HepG2 (cell line): Measurements from ENCODE around the gene CHID1.

Experiments used
- CREB1 ChIP-seq, 2 experiments: fragments of 450-650 bp in 1 of 2; IDR thresholded peaks; 2 replicates each; pipeline ENCODE4 v1.6.1; 2016 to 2017; ENCODE audit warnings: control low read depth in 1 of 2, mild to moderate bottlenecking in 1 of 2, missing compliant biosample characterization in 1 of 2, missing genetic modification characterization in 1 of 2
- GATAD2A ChIP-seq: IDR thresholded peaks from 2 replicates; pipeline ENCODE4 v1.6.1; 2016
- GTF2F1 ChIP-seq: fragments of 150-350 bp; IDR thresholded peaks from 2 replicates; pipeline ENCODE4 v1.6.1; 2014; ENCODE audit warnings: low read length
- NFE2L2 ChIP-seq: fragments of 150-350 bp; IDR thresholded peaks from 2 replicates; pipeline ENCODE4 v1.6.1; 2014; ENCODE audit warnings: low read length
- PTBP1 ChIP-seq: fragments of 200-400 bp; formaldehyde crosslinking; IDR thresholded peaks from 2 replicates; pipeline ENCODE4 v1.6.1; 2018; ENCODE audit warnings: low read length, low read depth; ENCODE audit not compliant: poor library complexity, severe bottlenecking
- RFX5 ChIP-seq: IDR thresholded peaks from 2 replicates; pipeline ENCODE4 v1.6.1; 2011; ENCODE audit warnings: low read depth, low read length, improper control_type of control experiment
- SRF ChIP-seq: IDR thresholded peaks from 2 replicates; pipeline ENCODE4 v1.6.1; 2011; ENCODE audit warnings: mild to moderate bottlenecking, low read depth, low read length, moderate library complexity
- ZSCAN31 ChIP-seq: sonication (generic); formaldehyde crosslinking; IDR thresholded peaks from 2 replicates; pipeline ENCODE4 v1.5.0; 2020; ENCODE audit warnings: low read depth, mild to moderate bottlenecking, missing genetic modification reagents
- TF ChIP-seq, protein P1 (sequence below): IDR thresholded peaks from 2 replicates; pipeline ENCODE4 v1.6.1; 2016; ENCODE audit warnings: missing genetic modification reagents, missing compliant biosample characterization
- TF ChIP-seq, protein P2 (sequence below): sonication (generic); formaldehyde crosslinking; IDR thresholded peaks from 2 replicates; pipeline ENCODE4 v1.5.0; 2020; ENCODE audit warnings: mild to moderate bottlenecking, missing genetic modification reagents, moderate library complexity

DNA sequence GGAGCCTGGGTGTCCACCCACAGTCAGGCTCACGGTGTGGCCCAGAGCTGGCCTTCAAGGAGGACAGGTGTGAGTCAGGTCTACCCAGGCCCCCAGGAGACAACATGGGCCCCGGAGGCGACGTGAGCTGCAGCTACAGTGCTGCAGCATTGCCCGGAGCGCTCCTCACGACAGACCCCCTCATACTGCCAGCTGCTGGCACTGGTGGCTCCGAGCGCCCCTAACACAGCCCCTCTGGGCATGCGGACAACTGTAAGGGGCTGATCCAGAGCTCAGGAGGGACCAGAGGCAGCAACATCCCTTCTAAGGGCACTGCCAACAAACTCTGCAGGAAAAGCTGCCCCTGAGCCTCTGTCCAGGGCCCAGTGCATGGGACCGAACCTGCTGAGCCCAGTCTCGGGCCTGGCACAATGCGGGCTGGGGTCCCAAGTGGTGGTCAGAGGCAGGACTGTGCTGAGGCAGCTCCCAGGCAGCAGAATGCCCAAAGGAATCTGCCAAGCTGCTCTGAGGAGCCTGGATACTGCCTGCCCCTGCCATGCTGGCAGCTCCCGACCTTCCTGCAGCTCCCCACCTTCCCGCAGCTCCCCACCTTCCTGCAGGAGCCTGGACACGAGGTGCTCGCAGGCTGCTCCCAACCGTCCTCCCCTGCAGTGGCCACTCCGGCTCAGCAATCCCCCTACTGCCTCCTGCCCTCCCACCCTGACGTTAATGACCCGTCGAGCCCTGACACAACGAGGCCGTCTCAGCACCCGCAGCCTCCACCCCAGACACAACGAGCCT, 15.1 kb downstream of the CHID1 start:
- TF ChIP-seq RFX5 (no peak), ZSCAN31 (no peak), CREB1 (IDR thresholded peaks at IDR 0.05) (no peak), CREB1 (CRISPR knock-in tag; IDR thresholded peaks at IDR 0.05) (no peak), NFE2L2 (no peak), GTF2F1 (no peak), SRF (no peak), GATAD2A (CRISPR knock-in tag) (no peak), PTBP1 (no peak)
- TF ChIP-seq, protein P1, sequence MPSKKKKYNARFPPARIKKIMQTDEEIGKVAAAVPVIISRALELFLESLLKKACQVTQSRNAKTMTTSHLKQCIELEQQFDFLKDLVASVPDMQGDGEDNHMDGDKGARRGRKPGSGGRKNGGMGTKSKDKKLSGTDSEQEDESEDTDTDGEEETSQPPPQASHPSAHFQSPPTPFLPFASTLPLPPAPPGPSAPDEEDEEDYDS (CRISPR knock-in tag): no peak
- TF ChIP-seq, protein P2, sequence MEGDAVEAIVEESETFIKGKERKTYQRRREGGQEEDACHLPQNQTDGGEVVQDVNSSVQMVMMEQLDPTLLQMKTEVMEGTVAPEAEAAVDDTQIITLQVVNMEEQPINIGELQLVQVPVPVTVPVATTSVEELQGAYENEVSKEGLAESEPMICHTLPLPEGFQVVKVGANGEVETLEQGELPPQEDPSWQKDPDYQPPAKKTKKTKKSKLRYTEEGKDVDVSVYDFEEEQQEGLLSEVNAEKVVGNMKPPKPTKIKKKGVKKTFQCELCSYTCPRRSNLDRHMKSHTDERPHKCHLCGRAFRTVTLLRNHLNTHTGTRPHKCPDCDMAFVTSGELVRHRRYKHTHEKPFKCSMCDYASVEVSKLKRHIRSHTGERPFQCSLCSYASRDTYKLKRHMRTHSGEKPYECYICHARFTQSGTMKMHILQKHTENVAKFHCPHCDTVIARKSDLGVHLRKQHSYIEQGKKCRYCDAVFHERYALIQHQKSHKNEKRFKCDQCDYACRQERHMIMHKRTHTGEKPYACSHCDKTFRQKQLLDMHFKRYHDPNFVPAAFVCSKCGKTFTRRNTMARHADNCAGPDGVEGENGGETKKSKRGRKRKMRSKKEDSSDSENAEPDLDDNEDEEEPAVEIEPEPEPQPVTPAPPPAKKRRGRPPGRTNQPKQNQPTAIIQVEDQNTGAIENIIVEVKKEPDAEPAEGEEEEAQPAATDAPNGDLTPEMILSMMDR (CRISPR knock-in tag): no peak
